GM18951 (cell line): Measurements from ENCODE around the gene GRPR.
"Not testable (repeated sequence)": the region's sequence is repeated elsewhere in the genome, so short reads cannot be mapped to it uniquely, and the experiment has no call there.

Experiments used
- POLR2A ChIP-seq: IDR thresholded peaks from 4 replicates; pipeline ENCODE4 v1.6.1; 2011; ENCODE audit warnings: mild to moderate bottlenecking; ENCODE audit not compliant: insufficient read length, insufficient read depth; ENCODE audit errors: extremely low read depth
- in situ Hi-C: fragments of 300-500 bp; cut with MboI; formaldehyde crosslinking; loops from one replicate; pipeline ENCODE4 v1.12.0; 2022; ENCODE audit warnings: low sequenced_read_pairs, mixed read lengths, inconsistent platforms; ENCODE audit not compliant: unreplicated experiment

GRPR gene

GRCh38 chrX:16175329-16176061 is 52.1 kb downstream of the GRPR start:
- in situ Hi-C loops, result no loop called here
- no peak for TF ChIP-seq POLR2A

- in situ Hi-C loops, result no loop called here
- TF ChIP-seq POLR2A, result no peak
These were observed 53.9 kb downstream of the GRPR start for GRCh38 chrX:16177260-16177659.

DNA sequence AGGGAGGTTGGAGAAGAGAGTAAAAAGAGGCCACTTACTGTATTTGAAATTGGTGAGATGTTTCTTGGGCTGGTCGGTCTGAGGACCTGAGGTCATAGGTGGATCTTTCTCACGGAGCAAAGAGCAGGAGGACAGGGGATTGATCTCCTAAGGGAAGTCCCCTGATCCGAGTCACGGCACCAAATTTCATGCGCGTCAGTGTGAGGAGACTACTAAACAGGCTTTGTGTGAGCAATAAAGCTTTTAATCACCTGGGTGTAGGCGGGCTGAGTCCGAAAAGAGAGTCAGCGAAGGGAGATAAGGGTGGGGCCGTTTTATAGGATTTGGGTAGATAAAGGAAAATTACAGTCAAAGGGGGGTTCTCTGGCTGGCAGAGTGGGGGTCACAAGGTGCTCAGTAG is 60.5 kb downstream of the GRPR start:
- in situ Hi-C loops, result not testable (repeated sequence)

DNA sequence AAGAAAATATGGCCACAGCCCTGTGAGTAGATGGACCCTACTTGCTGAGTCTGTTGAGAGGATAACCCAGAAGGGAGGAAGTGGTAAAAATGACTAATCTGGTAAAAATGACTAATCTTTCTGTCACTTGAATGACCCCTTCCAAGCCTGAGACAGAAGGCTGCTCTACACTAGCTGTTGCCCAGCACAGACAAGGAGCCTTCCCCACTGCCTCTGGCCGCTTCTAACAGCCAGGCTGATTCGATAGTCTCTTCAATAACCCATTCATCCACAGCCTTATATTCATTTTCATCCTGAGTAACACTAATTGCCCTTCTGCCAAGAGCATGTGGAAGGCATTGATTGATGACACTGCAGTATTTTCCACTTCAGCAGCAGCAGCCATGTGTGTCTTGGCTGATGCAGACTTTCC is 62.4 kb downstream of the GRPR start:
- no peak for TF ChIP-seq POLR2A
- in situ Hi-C loops, result no loop called here

DNA sequence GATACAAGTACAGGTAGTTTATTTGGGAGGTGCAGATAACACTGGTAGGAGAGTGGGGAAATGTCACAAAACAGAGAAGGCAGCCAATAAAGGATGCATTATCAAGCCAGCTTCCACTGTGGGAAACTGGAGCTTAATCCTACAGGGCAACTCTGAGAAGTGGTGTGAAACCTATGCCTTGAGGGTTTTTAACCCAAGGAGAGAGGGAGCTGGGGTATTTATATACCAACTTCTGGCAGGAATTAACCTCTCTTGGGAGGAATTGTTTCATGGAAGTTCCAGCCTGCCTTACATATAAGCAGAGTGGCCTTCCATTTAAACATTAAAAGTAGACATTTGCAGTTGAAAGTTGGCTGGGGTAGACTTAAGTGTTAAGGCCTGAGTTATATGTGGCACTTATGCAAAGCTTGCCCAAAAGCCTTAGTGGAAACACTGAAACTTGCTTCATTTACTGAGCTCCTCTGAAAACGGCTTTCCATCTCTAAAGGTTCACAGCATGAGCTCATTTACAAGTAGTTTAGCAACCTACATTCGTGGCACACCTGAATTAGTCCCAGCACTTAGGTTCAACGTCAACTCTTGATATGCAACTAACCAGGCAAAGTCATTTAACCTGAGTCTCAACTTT is 63.1 kb downstream of the GRPR start:
- in situ Hi-C loops, result no loop called here
- TF ChIP-seq POLR2A, result no peak

GRCh38 chrX:16187024-16187760 is 63.8 kb downstream of the GRPR start:
- TF ChIP-seq POLR2A, result no peak
- in situ Hi-C loops, result no loop called here

DNA sequence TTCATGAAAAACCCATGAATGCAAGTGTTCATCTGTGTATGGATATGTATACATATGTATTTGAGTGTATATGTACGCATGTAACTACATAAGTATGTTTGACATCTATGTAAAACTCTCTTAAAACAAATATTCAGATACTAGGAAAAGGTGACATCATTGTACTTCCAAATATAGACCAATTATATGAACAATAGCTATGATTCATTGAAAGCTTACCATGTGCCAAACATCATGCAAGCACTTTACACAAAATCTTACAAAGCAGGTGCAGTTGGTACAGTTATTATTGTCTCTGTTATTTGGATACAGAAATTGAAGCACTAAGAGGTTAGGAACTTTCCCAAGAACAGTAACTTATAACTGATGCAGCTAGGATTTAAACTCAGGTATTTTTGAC is 65.3 kb downstream of the GRPR start:
- in situ Hi-C loops, result no loop called here
- TF ChIP-seq POLR2A, result no peak

DNA sequence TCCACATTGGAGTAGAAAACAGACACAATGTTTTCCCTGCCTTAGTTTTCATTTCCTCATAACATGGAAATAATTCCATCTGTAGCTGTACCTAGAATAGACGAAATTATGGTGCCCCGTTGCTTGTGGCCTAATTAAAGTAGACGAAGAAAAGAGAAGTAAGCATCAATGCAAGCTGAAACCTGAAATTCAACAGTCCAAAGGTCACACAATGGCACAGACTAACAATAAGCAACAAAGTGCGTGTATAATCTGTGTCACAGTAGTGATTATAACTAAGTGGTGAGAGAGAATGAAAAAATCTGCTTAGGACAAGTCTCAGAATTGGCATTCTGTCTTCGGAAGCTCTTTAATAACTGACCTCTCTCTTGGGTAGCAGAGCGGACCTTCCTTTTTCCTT is 68.2 kb downstream of the GRPR start:
- in situ Hi-C loops, result no loop called here
- no peak for TF ChIP-seq POLR2A

DNA sequence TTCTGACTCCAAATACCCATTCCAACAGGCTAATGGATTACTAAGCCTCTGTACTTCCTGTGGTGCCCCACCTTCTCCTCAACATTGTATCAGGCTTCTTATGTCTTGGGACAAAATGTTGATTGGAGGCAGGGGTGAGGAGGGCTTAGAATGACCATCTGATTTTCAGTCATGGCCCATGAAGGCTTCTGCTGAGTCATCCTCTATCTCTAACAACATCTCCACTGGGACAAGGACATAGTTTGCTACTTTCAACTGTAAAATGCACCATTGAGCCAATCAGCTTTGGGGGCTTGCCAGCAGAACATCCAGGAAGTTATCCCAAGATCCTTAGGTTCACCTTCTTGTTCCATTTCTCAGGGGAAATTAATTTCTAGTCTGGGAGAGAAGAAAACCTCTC is 73.5 kb downstream of the GRPR start:
- in situ Hi-C loops, result no loop called here

GRCh38 chrX:16199343-16199742 is 76.0 kb downstream of the GRPR start:
- no peak for TF ChIP-seq POLR2A
- in situ Hi-C loops, result no loop called here

More for the DNA sequence above, 73.5 kb downstream of the GRPR start:
- no peak for TF ChIP-seq POLR2A

DNA sequence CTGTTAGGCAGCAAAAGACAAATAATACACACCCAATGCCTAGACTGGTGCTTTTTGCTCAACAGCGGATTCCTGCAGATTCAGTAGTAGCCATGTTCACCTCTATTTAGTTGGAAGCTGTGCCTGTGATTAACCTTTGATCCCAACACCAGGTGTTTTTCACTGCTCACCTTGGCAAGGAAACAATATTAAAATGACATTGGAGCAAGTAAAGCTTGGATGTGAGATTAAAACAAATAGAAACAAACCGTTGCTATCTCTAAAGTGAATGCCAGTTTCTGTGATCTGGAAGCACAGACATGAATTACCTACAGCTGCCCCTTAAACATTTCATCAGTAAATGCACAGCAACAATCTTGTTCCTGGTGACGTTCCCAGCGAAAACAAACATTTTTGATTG is 79.6 kb downstream of the GRPR start:
- no peak for TF ChIP-seq POLR2A
- in situ Hi-C loops, result no loop called here
